ENCODE measurements around the gene FTCDNL1.

The FTCDNL1 gene

GRCh38 chr2:199778655-199779054 is 72.3 kb downstream of the FTCDNL1 start:
- no peak for DNase-seq

GRCh38 chr2:199777916-199778315 is 73.1 kb downstream of the FTCDNL1 start:
- no peak for DNase-seq

DNA sequence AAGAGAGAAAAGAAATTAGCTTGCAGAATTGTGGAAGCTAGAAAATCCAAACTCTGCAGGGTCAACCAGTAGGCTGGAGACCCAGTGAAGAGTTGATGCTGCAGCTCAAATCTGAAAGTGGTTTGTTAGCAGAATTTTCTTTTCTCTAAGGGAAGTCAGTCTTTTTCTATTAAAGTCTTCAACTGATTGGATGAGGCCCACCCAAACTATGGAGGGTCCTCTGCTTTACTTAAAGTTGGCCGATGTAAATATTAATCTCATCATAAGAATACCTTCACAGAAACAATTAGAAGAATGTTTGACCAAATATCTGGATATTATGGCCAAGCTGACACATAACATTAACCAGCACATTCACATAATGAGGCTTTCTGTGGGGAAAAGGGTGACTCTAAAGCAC is 73.7 kb downstream of the FTCDNL1 start:
- DNase-seq = no peak

DNA sequence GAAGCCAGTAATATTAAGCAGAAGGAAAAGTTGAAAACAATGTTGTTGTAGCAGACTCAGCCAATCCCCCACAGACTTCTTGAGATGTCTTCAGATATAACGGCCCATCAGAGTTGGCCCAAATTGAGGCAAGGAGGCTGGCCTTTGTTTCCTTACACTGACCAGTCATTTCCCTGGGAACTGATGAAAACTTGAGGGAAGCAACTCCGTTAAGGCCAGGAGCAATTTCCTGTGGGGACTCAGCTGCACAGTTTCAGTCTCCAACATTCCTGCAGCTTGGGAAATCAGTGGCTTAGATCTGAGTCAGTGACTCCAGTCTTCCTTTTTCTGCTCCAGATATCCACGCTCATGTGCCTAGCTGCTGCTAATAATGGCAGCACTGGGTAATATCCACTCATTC is 75.7 kb downstream of the FTCDNL1 start:
- DNase-seq = no peak

DNA sequence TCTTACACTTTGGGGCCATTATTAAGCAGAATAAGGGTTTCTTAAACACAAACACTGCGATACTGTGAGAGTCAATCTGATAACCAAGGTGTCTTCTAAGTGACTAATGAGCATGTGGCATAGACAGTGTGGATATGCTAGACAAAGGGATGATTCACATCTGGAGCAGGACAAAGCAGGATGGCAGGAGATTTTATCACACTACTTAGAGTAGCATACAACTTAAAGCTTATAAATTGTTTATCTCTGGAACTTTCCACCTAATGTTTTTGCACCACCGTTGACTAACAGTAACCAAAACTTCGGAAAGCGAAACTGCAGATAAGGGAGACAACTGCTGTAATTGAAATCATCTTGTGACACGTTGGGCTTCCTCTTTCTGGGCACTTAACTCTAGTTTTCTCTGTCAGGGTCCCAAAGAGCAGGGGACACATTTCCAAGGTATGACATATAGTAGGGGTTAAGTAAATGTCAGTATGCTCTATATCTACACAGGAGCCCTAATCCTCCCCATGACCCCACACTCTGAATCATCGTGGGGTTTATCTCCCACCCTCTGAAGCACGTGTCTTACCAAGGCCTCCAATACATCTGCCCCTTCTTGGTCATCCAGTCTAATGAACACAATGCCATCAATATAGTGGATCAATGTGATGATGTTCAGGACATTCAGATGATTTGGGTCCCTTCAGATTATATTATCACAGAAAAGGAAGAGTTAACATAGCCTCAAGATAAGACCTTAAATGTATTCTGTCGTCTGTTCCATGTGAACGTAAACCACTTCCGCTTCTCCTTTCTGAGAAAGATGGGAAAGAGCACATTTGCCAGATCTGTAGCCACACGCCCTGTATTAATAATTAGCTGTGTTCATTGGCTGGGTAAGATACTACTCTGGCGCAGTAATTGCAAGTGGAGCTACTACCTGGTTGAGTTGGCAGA is 78.7 kb downstream of the FTCDNL1 start:
- no peak for DNase-seq

GRCh38 chr2:199770716-199771115 is 80.3 kb downstream of the FTCDNL1 start:
- DNase-seq = no peak

DNA sequence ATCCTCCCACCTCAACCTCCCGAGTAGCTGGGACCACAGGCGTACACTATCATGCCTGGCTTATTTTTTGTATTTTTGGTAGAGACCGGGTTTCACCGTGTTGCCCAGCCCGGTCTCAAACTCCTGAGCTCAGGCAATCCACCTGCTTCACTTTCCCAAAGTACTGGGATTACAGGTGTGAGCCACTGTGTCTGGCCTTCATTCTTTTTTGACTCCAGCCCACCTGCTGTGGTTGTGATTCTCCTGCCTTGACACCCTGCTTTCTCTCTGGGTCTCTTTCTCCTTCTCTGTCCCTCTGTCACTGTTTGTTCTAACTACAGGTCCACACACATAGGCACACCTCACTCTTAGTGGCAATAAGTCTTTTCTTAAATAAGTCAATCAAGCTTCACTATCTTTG is 85.3 kb downstream of the FTCDNL1 start:
- no peak for DNase-seq

DNA sequence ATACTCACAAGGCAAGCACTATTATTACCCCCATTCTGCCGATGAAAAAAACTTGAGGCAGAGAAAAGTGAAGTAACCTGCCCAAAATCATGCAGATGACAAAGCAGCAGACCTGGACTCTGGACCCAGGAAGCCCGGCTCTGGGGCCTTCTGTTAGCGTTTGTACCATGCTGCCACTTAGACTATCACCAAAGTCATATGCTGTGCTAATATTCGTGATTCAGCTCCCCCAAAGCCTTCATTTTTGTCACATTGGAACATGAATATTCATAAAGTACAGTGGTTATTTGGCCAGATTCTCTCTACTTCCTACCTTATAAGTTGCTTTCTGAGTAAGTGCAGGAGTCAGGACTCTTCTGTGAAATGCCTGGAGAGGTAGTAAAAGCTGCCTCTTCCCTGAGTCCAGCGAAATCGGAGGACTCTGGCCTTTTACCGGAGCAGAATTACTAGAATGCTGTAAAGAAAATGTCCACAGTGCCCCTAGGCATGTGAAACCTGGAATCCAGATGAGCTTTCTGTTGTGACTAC is 86.7 kb downstream of the FTCDNL1 start:
- no peak for DNase-seq

- DNase-seq = no peak
Measured at GRCh38 chr2:199762963-199763362, 88.0 kb downstream of the FTCDNL1 start.

DNA sequence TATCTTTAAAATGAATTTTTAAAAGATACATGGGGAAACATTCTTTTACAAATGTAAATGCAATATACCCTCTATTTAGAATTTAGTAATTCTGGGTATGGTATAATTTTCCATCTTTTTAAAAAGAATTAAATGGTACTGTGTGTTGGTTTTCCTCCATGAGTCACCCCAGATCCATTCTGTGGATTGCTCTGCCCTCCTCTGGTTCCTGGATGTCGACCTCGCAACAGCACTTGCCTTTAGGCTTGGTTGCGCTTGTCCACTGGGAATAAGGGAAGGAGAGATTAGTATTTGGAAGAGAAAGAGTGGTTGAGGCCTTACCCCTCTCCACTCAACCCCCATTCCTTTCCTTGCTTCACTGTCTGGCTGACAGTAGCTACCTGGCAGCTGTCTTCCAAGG is 90.4 kb downstream of the FTCDNL1 start:
- DNase-seq = no peak

DNA sequence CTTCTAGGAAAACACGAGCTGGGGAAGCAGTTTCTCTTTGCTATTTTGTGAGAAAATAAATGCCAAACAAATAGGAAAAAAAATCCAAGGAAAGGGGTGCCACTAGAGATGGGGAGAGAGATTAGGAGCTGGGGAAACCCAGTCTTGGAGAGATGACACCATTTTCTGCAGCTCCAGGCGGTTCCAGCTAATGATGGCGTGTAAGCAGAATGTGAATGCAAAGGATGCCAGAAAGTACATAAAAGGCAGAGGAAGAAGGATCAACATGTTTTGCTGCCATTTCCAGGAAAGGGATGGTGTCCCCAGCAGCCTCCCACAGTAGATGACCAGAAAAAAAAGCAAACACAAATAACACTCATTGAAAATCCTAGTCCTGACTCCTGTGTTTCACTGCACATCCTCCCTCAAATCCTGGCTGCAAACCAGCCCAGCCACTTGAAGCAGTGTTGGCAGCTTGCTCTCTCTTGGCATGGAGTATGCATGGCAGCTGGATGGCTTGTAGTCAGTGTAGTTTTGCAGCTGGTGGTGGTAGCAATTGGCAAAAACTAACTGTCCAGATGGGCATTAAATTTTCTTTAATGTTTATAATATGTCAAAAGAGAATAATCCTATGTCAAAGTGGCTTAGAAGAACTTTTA is 93.6 kb downstream of the FTCDNL1 start:
- peak; percentile 58 for DNase-seq

DNA sequence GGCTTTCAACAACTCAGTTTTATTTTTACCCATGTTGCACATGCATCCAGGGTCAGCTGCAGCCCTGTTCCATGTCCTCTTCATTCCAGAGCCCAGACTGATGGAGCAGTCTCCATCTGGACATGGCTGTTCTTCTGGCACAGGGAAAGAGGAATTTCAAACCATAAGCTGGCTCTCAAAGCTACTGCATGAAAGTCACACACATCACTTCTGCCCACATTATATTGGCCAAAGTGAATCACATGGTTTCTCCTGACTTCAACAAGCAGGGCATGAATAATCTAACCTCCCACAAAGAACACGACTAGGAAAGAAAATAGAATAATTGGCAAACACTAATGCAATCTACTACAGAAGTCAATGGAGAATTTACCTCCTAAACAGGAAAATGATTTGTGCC is 94.2 kb downstream of the FTCDNL1 start:
- DNase-seq = no peak

DNA sequence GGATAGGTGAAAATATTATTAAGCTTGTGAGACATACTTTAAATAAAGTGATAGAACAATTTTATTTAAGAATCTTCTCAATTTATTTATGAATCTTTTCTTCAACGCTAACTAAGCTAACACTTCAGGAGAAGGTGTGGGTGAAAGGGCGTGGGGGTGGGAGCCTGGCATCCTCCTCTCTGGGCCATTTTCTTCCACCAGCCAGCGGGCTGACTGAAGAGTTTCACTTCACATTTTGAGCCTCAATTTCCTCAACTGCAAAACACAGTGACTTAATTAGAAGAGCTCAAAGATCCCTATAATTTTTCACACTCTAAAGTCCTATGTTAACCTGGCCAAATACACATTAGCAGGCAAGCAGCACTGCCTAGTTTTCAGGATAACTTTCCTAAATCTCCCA is 94.8 kb downstream of the FTCDNL1 start:
- no peak for DNase-seq

DNA sequence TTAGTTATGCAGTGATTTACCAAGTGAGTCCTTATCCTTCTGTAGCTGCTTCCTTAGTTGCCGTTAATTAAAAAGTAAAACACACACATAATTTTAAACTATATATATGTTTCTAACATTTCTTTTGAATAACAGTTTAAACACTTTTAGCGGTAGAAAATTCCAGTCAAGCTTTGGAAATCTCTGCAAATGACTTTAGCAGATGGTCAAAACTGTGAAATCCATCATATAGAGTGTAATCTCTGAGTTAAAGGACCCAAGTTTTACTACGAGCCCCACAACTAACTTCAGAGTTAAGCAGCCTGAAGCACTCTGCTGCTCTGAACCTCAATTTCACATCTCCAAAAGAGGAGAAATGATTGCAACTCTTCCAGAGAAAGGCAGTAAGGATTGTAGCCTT is 96.2 kb downstream of the FTCDNL1 start:
- DNase-seq = no peak

DNA sequence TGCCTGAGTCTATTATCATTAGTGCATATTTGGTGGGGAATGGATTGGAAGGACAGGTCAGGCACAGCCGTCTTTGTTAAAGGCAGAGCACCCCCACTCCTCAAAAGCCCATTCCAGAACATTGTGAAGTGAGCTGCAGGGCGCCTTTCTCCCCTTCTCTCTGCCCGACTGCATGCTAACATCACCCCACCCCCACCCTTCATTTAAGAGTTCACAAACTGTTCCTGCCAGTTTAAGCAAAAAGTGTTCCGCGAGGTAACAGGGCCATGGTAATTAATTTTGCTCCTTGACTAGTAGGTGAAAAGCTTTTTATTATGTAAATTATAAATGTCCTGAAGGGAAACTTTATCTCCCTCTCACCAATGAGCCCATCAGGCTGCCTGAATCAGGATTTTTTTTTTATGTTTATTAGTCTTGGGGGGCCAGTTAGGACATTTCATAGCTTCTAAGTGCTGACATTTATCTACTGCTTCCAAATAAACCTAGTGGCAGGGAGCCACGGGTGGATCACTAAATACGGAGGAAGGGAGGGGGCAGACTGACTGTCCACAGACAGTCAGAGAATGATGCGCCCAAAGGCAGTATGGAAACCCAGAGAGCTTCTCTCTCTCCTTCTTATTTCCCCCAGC is 99.4 kb downstream of the FTCDNL1 start:
- no peak for DNase-seq

DNA sequence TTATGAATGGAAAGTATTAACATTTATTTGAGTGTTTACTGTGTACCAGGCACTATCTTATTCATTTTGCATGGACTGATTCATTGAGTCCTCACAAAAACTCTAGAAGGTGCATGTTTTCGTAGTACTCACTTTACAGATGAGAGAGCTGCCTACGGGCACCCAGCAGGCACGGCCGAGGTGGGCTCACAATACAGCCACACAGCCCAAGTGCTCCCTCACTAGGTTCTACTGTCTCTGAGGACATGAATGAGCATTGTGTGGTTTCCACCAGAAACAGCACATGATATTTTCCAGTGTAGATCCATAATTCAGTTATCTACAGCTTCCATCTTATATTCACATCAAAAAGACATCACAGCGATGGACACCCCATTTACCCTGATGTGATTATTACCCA is 101.4 kb downstream of the FTCDNL1 start:
- DNase-seq = no peak

DNA sequence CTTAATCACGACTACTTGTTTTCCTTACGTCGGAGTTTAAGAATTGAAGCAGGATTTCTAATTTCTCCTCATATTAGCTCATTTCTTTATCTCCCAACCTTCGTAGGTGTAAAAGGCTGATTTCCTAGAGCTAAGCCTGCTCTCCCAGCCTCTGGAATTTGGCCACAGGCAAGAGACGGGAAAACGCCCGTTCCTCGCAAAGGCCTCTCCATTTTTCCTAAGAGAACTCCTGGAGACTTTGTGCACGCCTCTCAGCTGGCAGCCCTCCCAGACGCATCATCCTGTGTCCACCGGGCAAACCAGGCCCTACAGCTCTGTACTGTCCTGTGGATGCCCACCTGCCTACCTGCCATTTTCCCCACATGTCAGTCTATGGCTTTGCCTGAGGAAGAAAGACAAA is 106.3 kb downstream of the FTCDNL1 start:
- DNase-seq = no peak

DNA sequence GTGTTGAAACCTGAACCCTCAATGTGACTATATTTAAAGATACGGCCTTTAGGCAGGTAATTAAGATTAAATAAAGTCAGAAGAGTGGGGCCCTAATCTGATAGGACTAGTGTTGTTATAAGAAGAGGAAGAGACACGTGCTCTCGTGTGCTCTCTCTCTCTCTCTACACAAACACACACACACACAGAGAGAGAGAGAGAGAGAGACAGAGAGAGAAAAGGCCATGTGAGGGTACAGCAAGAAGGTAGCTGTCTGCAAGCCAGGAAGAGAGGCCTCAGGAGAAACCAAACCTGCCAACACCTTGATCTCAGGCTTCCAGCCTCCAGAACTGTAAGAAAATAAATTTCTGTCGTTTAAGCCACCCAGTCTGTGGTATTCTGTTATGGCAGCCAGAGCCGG is 106.7 kb downstream of the FTCDNL1 start:
- DNase-seq = no peak

GRCh38 chr2:199743415-199744120 is 107.4 kb downstream of the FTCDNL1 start:
- DNase-seq = no peak

DNA sequence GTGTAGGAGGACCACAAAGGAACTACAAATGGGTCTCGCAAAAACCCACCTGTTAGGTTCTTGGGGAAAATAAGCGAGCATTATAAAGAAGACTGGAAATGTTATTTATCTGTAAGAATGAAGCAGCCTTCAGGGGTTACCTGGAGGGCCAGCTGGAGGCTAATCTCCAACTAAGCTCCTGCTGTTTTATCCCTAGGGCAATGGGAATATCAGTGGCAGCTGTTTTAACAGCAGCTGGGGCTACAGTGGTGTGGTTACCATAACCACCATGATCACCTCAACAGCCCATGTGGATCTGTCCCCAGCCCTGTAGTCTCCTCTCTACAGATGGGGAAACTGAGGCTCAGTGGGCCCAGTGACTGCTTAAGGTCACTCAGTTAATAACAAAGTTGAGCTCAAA is 108.1 kb downstream of the FTCDNL1 start:
- DNase-seq = peak; percentile 12

DNA sequence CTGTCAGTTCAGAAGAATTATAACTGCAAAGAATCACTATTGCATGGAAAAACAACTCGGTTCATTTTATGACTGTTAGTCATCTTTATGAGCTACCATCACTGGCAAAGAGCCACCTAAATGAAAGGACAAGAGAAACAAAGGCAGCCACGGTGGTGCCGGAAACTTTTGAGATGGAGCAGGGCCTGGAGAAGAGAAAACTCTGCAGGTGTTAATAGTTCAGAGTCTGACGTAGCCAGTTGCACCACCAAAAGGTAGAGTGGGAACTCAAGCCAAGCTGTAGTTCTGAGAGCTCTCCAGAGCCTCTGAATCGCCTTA is 110.9 kb downstream of the FTCDNL1 start:
- no peak for DNase-seq

DNA sequence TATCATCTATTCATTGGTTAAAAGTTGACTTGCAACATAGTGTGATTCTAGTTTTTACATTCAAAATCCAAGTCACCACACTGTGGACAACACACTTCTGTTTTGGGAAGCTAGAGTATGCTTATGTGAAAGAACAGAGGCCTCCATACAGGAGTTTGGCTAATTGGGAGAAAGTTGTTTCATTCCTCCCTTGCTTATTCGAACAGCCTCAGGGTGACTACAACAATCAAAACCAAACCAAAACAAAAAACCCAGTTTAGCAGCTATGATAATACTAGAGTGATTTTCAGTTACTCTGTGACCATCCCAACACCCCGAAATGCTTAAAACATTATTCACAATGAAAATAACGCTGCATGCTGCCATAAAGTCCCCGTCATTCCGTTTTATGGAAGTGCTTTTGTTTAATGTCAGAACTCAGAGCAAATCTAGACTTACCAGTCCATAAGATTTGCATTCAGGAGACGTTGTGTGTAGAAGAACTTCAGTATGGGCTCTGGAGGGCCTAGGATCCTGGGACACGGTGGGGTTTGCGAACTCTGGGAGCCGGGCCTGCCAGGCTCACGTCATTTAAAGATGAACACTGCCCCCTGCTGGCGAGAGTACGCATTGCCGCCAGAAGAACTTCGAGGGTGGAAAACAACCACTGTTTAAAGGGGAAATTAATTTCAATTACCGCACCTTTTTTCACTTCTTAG is 111.4 kb downstream of the FTCDNL1 start:
- DNase-seq = peak; percentile 60

Data from NCI-H345 (cell line).